GM23338 (cell line): ENCODE measurements around the gene GRAMD4. TPM values are rescaled to one million over a fixed set of nuclear protein-coding genes. Genes with fewer than 3 reads are reported as not detected.

ENCODE experiments used
- ATAC-seq: fragments of 200-7000 bp; cut with Tn5 transposase; 3 replicates; pipeline ENCODE4 v1.9.1; 2020
- DNase-seq: peaks from one replicate; pipeline ENCODE4 v3.0.0-alpha.2; 2015; ENCODE audit warnings: low spot score
- H2AFZ ChIP-seq: fragments of 200-600 bp; sonication (generic); 2 replicates; pipeline ENCODE4 v1.8.0; 2016; ENCODE audit warnings: antibody characterized with exemption, mild to moderate bottlenecking, moderate library complexity
- H3F3A ChIP-seq: fragments of 200-600 bp; sonication (generic); replicated peaks from 2 replicates; pipeline ENCODE4 v1.8.0; 2017; ENCODE audit warnings: antibody characterized with exemption, mixed run types, low read depth
- H3K27ac ChIP-seq: fragments of 200-600 bp; sonication (generic); 2 replicates; pipeline ENCODE4 v1.6.1; 2016; ENCODE audit warnings: low read depth
- H3K27me3 ChIP-seq: fragments of 200-600 bp; sonication (generic); 2 replicates; pipeline ENCODE4 v1.8.0; 2016; ENCODE audit warnings: mild to moderate bottlenecking, mixed run types, moderate library complexity; ENCODE audit not compliant: insufficient read depth
- H3K36me3 ChIP-seq: fragments of 200-600 bp; sonication (generic); 2 replicates; pipeline ENCODE4 v1.8.0; 2016; ENCODE audit warnings: mild to moderate bottlenecking; ENCODE audit not compliant: insufficient read depth
- H3K4me1 ChIP-seq: fragments of 200-600 bp; sonication (generic); 2 replicates; pipeline ENCODE4 v1.8.0; 2016; ENCODE audit warnings: mild to moderate bottlenecking, moderate library complexity; ENCODE audit not compliant: insufficient read depth
- H3K4me2 ChIP-seq: fragments of 200-600 bp; sonication (generic); 2 replicates; pipeline ENCODE4 v1.7.1; 2017; ENCODE audit warnings: mixed run types
- H3K4me3 ChIP-seq: fragments of 200-600 bp; sonication (generic); 2 replicates; pipeline ENCODE4 v1.6.1; 2016; ENCODE audit warnings: mixed run types
- H3K79me2 ChIP-seq: fragments of 200-600 bp; sonication (generic); replicated peaks from 2 replicates; pipeline ENCODE4 v1.8.0; 2017; ENCODE audit warnings: mild to moderate bottlenecking; ENCODE audit not compliant: insufficient read depth
- H3K9me2 ChIP-seq: fragments of 200-600 bp; sonication (generic); 2 replicates; pipeline ENCODE4 v1.8.0; 2017; ENCODE audit not compliant: insufficient read depth
- H4K20me1 ChIP-seq: fragments of 200-600 bp; sonication (generic); replicated peaks from 2 replicates; pipeline ENCODE4 v1.8.0; 2017; ENCODE audit warnings: mild to moderate bottlenecking; ENCODE audit not compliant: insufficient read depth
- H3K27ac Mint-ChIP-seq: 2 replicates; pipeline ENCODE4 v1.8.0; 2020; ENCODE audit warnings: inconsistent platforms, mild to moderate bottlenecking, moderate library complexity, mixed read lengths
- H3K27me3 Mint-ChIP-seq: 3 replicates; pipeline ENCODE4 v1.8.0; 2022; ENCODE audit warnings: low read depth, mild to moderate bottlenecking, moderate library complexity, mixed read lengths, inconsistent platforms; ENCODE audit not compliant: insufficient read depth, poor library complexity
- H3K36me3 Mint-ChIP-seq: 3 replicates; pipeline ENCODE4 v1.8.0; 2021; ENCODE audit warnings: low read depth, mild to moderate bottlenecking, inconsistent platforms, moderate library complexity, mixed read lengths
- H3K4me1 Mint-ChIP-seq: 3 replicates; pipeline ENCODE4 v1.8.0; 2020; ENCODE audit warnings: mild to moderate bottlenecking, inconsistent platforms, mixed read lengths
- H3K4me3 Mint-ChIP-seq: 3 replicates; pipeline ENCODE4 v1.8.0; 2021; ENCODE audit warnings: moderate library complexity, mild to moderate bottlenecking, inconsistent platforms, mixed read lengths
- H3K9me3 Mint-ChIP-seq: 3 replicates; pipeline ENCODE4 v1.8.0; 2020; ENCODE audit warnings: moderate library complexity, mild to moderate bottlenecking, inconsistent platforms, mixed read lengths
- CREB1 ChIP-seq: fragments of 250-450 bp; sonication (Bioruptor Pico); IDR thresholded peaks from 2 replicates; pipeline ENCODE4 v1.5.0; 2020; ENCODE audit warnings: low read depth, mild to moderate bottlenecking, moderate library complexity
- EZH2 ChIP-seq: fragments of 200-600 bp; sonication (generic); IDR thresholded peaks from one replicate; pipeline ENCODE4 v1.8.0; 2017; ENCODE audit warnings: antibody characterized with exemption, mild to moderate bottlenecking, low read depth; ENCODE audit not compliant: unreplicated experiment
- EZH2phosphoT487 ChIP-seq: fragments of 200-600 bp; sonication (generic); IDR thresholded peaks from one replicate; pipeline ENCODE4 v1.8.1; 2018; ENCODE audit warnings: antibody characterized with exemption; ENCODE audit not compliant: unreplicated experiment
- POLR2AphosphoS5 ChIP-seq: IDR thresholded peaks from 2 replicates; pipeline ENCODE4 v1.6.1; 2016; ENCODE audit warnings: antibody characterized with exemption, low read depth
- REST ChIP-seq: IDR thresholded peaks from one replicate; pipeline ENCODE4 v1.6.1; 2018; ENCODE audit warnings: antibody characterized with exemption; ENCODE audit not compliant: unreplicated experiment
- ZNF114 ChIP-seq: fragments of 250-450 bp; sonication (Bioruptor Pico); IDR thresholded peaks from 2 replicates; pipeline ENCODE4 v1.5.0; 2020; ENCODE audit warnings: mild to moderate bottlenecking, moderate library complexity
- polyA plus RNA-seq: library from polyadenylated mRNA; unstranded; fragments of >200 nt; fragmentation: Nextera tagmentation; extraction: Ambion mirVana; gene quantifications from 2 replicates; pipeline ENCODE4 v1.2.1, GENCODE V29; 2016
- total RNA-seq: library from RNA; depleted of rRNA; stranded (reverse); fragments of >200 nt; shearing (Covaris generic); gene quantifications from 2 replicates; pipeline ENCODE4 v1.2.3, GENCODE V29; 2014
- TF ChIP-seq, protein P1 (sequence below), 2 experiments: fragments of 200-600 bp in 1 of 2; sonication (generic) in 1 of 2; conservative IDR thresholded peaks; 2 replicates each; pipeline versions ENCODE4 v1.5.1 to v1.6.1; 2016 to 2017; ENCODE audit warnings: antibody characterized with exemption in 2 of 2, low read depth in 2 of 2, mild to moderate bottlenecking in 2 of 2, moderate library complexity in 1 of 2

GRAMD4 gene
- total and polyA plus RNA-seq, 2 experiments from 2014 or later, result 2.7 to 81.8 TPM

DNA sequence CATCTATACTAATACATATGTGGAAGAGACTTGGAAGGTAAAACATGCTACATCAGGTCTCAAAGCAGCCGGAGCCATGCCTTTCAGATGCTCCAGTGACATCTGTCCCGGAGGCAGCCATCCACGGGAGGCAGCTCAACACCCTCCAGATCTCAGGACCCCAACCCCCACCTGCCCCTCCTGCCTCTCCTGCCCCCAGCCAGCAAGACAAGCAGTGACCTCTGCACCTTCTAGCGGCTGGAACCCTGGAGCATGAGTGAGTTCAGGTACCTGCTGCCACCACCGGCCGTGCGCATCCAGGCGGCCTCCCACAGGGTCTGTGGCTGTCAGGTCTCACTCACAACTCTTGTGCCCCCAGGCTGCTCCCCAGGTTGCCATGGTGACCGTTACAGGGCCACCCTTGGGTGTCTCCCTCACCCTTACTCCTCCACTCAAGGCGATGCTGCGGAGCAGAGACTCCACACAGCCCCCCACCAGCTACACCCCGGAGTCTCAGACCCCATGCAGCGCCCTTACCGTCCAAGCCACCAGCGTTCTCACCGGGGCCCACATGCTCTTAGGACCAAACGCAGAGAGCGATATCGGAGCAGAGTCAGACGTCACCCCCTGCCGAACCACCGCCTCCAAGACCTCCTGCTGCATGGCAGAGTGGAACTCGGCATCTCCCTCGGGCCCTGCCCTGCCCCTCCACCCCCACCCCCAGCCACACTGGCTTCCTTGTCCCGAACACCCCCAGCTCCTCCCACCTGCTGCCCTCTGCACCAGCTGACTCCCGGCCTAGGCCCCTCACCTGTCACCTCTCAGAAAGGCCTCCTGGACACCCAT, 83.2 kb downstream of the GRAMD4 start:
- DNase-seq (no peak), ATAC-seq (no peak)
- no peak overlapping the region; the same call in 1 of the 2 replicates for H3K27ac Mint-ChIP-seq
- H3K4me3 ChIP-seq, result no peak overlapping the region
- 0 out of 3 replicates have a peak, but pooled peaks cover 2% of the 10 kb centered on the region for H3K4me1 Mint-ChIP-seq
- H3K27ac ChIP-seq, result no peak overlapping the region
- H3K36me3 Mint-ChIP-seq, result peaks cover 55% of the 10 kb centered on the region
- no peaks in the 10 kb centered on the region for H3K4me1 ChIP-seq
- no peak for TF ChIP-seq EZH2
- H3K9me3 Mint-ChIP-seq, result no peaks in the 10 kb centered on the region; the same call in 2 of the 3 replicates
- no peak overlapping the region for H3K4me3 Mint-ChIP-seq
- H2AFZ ChIP-seq, result no peak overlapping the region
- H3F3A ChIP-seq, result no peaks in the 10 kb centered on the region
- peaks cover 2% of the 10 kb centered on the region for H3K27me3 Mint-ChIP-seq
- H3K9me2 ChIP-seq, result no peaks in the 10 kb centered on the region
- H3K27me3 ChIP-seq, result no peaks in the 10 kb centered on the region
- H4K20me1 ChIP-seq, result no peaks in the 10 kb centered on the region
- H3K79me2 ChIP-seq, result no peaks in the 10 kb centered on the region
- H3K36me3 ChIP-seq, result no peaks in the 10 kb centered on the region
- H3K4me2 ChIP-seq, result no peak overlapping the region

- TF ChIP-seq, protein P1, sequence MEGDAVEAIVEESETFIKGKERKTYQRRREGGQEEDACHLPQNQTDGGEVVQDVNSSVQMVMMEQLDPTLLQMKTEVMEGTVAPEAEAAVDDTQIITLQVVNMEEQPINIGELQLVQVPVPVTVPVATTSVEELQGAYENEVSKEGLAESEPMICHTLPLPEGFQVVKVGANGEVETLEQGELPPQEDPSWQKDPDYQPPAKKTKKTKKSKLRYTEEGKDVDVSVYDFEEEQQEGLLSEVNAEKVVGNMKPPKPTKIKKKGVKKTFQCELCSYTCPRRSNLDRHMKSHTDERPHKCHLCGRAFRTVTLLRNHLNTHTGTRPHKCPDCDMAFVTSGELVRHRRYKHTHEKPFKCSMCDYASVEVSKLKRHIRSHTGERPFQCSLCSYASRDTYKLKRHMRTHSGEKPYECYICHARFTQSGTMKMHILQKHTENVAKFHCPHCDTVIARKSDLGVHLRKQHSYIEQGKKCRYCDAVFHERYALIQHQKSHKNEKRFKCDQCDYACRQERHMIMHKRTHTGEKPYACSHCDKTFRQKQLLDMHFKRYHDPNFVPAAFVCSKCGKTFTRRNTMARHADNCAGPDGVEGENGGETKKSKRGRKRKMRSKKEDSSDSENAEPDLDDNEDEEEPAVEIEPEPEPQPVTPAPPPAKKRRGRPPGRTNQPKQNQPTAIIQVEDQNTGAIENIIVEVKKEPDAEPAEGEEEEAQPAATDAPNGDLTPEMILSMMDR (conservative IDR thresholded peaks at IDR 0.05; ENCODE audit: low read depth in 2 of 2), result no peak
- TF ChIP-seq ZNF114 (CRISPR knock-in tag) (no peak), POLR2AphosphoS5 (no peak), EZH2phosphoT487 (no peak), CREB1 (CRISPR knock-in tag) (no peak), EZH2 (no peak), REST (no peak)
- Mint-ChIP-seq H3K27ac (no peak overlapping the region), H3K27me3 (peaks cover 5% of the 10 kb centered on the region), H3K4me3 (no peak overlapping the region), H3K4me1 (0 out of 3 replicates have a peak, but pooled peaks cover 2% of the 10 kb centered on the region), H3K9me3 (no peaks in the 10 kb centered on the region; the same call in 2 of the 3 replicates), H3K36me3 (peaks cover 55% of the 10 kb centered on the region)
- no peaks in the 10 kb centered on the region for H3K27me3 ChIP-seq
- ATAC-seq, result no peak
- H3K4me1 ChIP-seq, result no peaks in the 10 kb centered on the region
- no peaks in the 10 kb centered on the region for H3F3A ChIP-seq
- H3K79me2 ChIP-seq, result no peaks in the 10 kb centered on the region
- H4K20me1 ChIP-seq, result no peaks in the 10 kb centered on the region
- H3K36me3 ChIP-seq, result no peaks in the 10 kb centered on the region
- no peak overlapping the region for H3K4me2 ChIP-seq
- DNase-seq, result no peak
- H3K4me3 ChIP-seq, result no peak overlapping the region
- no peak overlapping the region for H2AFZ ChIP-seq
- no peaks in the 10 kb centered on the region for H3K9me2 ChIP-seq
- H3K27ac ChIP-seq, result no peak overlapping the region
Observed at GRCh38 chr22:46703996-46704370, 83.8 kb downstream of the GRAMD4 start.
